H4 (cell line): ENCODE results near the gene COA5. TPM values are rescaled to one million over a fixed set of nuclear protein-coding genes. Genes with fewer than 3 reads are reported as not detected.

ENCODE experiments used
- DNase-seq: peaks from one replicate; pipeline ENCODE4 v3.0.0-alpha.2; 2015; ENCODE audit warnings: low spot score
- total RNA-seq: library from RNA; depleted of rRNA; stranded (reverse); fragments of >200 nt; shearing (Covaris generic); gene quantifications from 2 replicates; pipeline ENCODE4 v1.2.3, GENCODE V29; 2014; rRNA removed

The COA5 gene, protein sequence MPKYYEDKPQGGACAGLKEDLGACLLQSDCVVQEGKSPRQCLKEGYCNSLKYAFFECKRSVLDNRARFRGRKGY
- total RNA-seq, result 28.0 and 29.8 TPM in 2 replicates

- DNase-seq, result peak; percentile 82
Observed at GRCh38 chr2:98608116-98608961, at the start of gene COA5, which contains the start of gene UNC50. Gene COA5, minus strand, starts transcription at chr2:98608512. Its CDS starts 107 bp downstream, at chr2:98608405. Gene UNC50, plus strand, starts transcription at chr2:98608589. Its CDS starts 1,171 bp downstream, at chr2:98609760.

DNA sequence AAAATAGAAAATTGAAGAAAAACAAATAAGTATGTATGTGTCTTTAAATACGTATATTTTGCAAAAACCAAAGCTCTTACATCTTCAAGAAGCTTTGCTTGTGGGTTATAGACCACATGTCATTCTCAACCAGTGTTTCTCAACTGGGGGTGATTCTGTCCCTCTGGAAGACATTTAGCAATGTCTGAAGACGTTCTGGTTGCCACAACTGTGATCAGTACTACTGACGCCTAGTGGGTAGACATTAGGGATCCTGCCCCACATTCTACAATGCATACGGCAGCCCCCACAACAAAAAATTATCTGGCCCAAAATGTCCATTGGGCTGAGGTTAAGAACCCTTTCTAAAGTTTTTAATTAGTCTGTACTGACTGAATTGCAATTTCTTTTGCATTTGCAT lies 48.5 kb upstream of the COA5 start:
- DNase-seq, result no peak

DNA sequence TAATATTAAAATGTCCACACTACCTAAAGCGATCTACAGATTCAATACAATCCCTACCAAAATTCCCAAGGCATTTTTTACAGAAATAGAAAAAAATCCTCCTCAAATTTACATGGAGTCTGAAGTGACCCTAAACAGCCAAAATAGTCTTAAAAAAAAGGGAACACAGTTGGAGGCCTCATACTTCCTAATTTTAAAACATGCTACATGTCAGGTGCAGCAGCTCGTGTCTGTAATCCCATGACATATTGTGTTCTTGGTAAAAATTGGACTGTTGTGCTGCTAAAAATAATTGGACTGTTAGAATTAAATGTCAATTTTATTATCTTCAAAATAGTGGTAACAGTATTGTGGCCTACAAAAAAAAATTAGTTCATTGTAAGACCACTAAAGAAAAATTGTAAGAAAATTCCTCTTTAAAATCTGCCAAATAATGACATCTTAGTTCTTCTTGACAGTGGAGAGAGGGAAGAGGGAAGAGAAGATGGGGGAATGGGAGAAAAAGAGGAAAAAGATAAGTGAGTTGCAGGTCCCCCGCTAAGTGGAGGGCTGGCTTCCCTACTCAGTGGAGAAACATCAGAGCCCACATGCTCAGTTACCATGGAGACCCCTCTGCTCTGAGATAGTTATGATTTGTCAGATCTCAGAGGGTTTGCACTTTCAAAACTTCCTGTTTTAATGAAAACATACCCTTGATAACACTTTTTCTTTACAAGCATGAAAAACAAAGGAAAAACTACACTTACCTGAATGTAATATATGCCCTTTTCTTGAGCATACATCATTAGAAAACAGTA lies 46.6 kb upstream of the COA5 start:
- no peak for DNase-seq

DNA sequence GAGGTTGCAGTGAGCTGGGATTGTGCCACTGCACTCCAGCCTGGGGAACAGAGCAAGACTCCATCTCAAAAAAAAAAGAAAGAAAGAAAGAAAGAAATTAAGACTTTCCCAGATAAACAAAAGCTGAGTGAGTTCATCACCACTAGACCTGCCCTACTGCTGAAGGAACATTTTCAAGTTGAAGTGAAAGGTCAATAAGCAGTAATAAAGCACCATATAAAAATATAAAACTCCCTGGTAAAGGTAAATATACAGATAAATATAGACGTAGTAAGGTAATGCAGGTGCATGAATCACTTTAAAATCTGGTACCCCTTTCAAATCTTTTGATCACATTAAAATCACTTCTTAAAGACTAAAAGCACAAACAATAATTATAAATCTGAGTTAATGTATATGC lies 42.7 kb upstream of the COA5 start:
- no peak for DNase-seq

- DNase-seq, result no peak
Observed at GRCh38 chr2:98649992-98650375, 41.7 kb upstream of the COA5 start.

DNA sequence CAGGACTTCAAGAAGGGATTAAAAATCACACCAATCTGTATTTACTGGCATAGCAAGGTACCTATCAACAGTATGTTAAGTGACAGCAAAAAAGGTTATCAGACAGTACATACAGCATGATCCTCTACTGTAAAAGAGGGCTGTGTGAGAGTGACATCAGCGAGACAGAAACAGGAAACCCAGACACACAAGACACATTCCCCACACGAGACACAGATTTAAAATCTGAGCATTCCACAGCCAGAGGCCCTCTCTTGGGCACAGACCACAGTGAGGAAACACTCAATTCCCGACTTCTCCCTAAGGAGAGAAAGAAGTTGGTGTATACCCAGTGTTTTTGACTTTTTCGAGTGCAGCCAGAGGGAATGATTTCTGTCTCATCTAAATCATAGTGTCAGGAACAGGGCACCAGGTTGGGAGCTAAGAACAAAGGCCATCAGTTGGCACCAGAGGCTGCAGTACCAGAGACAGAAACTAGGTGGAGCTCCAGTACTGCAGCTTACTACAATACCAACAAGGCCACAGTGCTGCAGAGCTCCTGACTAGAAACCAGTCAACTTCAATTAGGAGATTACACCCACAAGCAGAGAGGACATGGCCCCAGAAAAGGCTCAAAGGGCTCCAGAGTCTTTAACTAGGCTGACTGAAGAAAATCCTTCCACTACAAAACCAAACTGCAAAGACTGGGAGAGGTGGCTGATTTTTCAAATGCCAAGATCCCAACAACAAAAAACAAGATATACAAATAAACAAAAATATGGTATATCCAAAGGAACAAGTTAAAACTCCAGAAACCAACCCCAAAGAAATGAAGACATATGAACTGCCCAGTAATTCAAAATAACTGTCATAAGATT lies 41.1 kb upstream of the COA5 start:
- peak; percentile 68 for DNase-seq

GRCh38 chr2:98648451-98648850 lies 40.1 kb upstream of the COA5 start:
- DNase-seq, result no peak

GRCh38 chr2:98647636-98648035 lies 39.3 kb upstream of the COA5 start:
- no peak for DNase-seq

DNA sequence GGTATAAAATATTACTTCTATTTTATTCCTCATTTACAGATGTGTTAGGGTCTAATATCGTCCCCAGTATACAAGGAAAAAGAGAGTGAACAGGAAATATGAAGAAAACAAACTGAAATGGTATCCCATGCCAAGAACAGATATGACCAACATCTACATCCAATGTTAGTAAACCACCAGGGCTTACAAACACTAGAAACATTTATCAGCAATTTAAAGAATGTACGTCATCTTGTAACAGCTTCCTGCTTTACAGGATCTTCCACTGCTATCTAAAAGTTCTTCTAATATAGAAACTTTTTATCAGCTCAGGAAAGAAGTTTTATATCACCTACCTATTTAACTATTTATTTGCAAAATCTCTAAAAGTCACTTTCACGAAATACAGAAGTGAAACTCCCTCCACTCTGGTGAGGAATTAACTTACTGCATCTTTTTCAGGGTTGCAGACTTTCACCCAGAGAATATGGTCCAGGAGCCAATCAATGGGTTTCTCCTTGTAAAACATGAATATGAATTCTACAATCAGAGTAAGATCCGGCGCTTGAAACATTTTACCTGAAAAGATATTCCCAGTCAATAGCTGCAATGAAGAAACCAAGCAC lies 35.3 kb upstream of the COA5 start:
- no peak for DNase-seq

- no peak for DNase-seq
Observed at GRCh38 chr2:98637401-98638147, 29.3 kb upstream of the COA5 start.

DNA sequence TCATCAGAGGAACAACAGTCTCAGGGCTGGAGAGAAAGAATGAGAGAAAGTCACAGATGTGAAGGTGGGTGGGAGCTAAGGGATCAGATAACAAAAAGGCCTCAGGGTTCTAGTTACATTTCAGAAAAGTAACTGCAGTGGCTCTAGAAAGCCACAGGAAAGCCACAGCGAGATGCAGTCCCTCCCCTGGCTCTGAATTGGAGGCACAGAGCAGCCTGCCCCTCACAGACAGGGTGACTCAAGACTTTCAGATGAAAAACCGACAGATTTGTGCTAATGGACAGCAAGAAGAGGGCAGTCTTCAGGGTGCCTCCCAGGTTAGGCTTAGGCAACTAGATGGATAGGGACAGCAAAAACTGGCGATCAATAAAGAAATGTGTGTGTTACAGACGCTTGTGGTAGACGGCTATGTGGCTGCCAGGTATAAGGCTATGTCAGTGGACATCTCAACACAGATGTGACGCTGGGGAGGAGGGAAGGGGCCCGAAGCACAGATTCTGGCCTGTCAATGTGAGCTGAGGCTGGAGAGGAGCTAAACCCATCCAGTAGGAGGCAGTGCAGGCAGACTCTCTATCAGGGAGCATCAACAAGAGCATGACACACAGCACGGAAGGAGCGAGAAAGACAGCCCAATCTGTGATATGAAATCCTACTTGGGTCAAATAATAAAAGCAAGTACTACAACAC lies 26.2 kb upstream of the COA5 start:
- peak; percentile 43 for DNase-seq

GRCh38 chr2:98632351-98632750 lies 24.0 kb upstream of the COA5 start:
- no peak for DNase-seq

- DNase-seq, result no peak
Observed at GRCh38 chr2:98623657-98624056, 15.3 kb upstream of the COA5 start.

- DNase-seq, result no peak
Observed at GRCh38 chr2:98617149-98617548, 8.8 kb upstream of the COA5 start.

DNA sequence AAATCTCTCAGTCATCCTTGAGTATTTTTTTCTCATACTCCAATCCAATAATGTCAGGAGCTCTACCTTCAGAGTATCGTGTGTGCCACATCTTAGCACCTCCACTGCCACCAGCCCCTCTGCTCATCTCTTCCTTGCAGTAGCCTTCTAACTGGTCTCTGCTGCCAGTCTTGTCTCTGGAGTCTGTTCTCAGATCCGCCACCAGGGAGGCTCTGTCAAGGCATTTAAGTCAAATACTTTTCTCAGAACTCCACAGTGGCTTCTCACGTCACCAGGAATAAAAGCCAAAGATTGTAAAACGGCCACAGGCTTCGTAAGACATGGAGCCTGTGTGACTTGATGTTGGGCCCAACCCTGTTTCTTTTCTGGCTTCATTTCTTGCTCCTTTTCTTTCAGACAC lies 7.2 kb upstream of the COA5 start:
- DNase-seq, result no peak

DNA sequence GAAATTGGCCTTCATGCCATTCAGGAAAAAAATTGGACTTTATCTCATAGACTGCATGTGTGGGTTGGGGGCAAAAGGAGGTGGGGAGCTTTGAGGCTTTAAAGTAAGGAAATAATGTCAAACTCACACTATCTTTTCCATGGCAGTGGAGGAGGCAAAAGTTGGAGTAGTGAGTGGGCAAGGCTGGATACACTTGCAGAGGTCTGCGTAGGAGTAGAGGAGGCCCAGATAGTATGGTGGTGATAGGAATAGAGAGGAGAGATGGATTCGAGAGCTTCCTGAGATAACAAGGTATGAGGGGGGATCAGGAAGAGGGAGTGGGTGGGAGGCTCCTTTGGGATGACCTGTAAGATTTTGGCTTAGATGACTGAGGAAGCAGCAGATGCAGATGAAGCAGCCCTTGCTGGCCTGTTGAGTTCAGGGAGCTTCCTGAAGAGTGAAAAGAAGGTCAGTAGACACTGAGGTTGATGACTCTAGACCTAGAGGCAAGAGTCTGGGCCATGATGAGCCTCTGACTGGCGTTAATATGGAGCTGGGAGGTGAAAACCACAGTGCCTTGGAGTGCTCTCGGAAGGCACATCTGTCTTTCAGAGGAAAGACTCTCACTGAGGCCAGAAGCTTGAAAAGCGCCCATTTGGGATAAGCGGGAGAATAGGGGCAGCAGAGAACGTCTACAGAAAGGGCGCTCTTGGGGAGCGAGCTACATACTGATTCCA lies 5.9 kb upstream of the COA5 start:
- DNase-seq, result no peak

DNA sequence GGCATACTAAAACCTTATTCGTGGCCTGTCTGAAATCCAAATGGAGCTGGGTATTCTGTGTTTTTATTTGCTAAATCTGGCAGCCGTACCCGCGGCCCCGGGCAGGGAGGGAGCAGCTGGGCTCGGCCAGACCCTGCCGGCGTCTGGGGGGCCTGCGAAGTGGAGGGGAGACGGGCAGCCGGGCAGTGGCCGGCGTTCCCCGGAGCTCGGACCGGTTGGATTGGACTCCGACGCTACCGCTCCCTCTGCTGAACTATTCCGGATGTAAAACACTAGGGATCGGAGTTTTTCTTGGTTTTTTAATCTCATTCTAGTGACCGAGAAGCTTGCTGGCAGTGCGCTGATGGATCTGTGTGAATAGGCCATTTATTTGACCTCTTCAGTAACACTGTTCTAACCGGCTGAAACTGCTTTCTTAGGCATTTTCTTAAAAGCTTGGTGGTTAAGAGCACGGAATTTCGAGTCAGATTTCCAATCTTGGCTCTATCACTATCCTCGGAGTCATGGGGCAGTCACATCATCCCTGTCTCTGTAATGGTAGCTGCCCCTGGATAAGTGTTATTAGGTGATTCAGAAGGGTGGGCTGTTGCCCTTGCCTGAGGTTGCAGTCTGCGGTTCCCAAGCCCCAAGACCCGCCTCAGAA lies 771 bp upstream of the COA5 start:
- no peak for DNase-seq

DNA sequence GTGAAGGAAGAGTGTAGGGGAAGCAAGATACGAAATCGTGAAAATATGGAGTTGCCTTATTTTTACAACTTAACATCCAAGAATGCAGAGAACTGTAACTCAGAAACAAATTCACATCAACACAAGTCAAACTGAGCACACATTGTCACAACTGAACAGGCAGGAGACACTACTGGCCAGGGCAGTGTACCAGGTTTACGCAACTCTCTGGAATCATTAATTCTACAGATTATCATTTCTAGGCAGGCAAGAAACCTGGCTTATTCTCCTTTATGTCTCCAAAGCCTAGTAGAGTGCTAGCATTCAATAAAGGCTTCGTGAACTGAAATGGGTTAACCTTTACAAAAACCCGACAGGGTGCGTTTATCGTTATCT lies 584 bp downstream of the COA5 start:
- DNase-seq, result no peak

- DNase-seq, result no peak
Observed at GRCh38 chr2:98607104-98607503, 1.2 kb downstream of the COA5 start.
